SK-N-SH treated with all-trans-retinoic acid at 6 μM for 48 hours (cell line): ENCODE results near the gene ZNF442.

Experiments
- ESRRG ChIP-seq: fragments of 250-450 bp; sonication (Bioruptor Pico); IDR thresholded peaks from 2 replicates; pipeline ENCODE4 v1.6.1; 2021; ENCODE audit warnings: mild to moderate bottlenecking
- TF ChIP-seq, protein P1 (sequence below): fragments of 250-450 bp; sonication (Bioruptor Pico); IDR thresholded peaks from 2 replicates; pipeline ENCODE4 v1.5.1; 2020; ENCODE audit warnings: low read depth, mild to moderate bottlenecking, moderate library complexity
- TF ChIP-seq, protein P2 (sequence below): fragments of 250-450 bp; sonication (Bioruptor Pico); IDR thresholded peaks from 2 replicates; pipeline ENCODE4 v1.8.0; 2021; ENCODE audit warnings: low read depth, mild to moderate bottlenecking, moderate library complexity, borderline replicate concordance

DNA sequence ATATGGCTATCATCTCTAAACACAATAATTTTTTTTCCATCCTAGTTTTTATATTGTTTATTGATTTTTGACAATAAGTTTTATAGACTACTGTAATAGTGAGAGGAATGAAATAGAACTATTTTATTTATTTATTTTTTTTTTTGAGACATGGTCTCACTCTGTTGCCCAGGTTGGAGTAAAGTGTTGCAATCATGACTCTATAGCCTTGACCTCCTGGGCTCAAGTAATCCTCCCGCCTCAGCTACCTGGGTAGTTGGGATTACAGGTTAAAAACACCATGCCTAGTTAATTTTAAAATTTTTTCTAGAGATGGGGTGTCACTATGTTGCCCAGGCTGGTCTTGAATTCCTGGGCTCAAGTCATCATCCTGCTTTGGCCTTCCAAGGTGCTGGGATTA is 8.5 kb upstream of the ZNF442 start:
- TF ChIP-seq, protein P1, sequence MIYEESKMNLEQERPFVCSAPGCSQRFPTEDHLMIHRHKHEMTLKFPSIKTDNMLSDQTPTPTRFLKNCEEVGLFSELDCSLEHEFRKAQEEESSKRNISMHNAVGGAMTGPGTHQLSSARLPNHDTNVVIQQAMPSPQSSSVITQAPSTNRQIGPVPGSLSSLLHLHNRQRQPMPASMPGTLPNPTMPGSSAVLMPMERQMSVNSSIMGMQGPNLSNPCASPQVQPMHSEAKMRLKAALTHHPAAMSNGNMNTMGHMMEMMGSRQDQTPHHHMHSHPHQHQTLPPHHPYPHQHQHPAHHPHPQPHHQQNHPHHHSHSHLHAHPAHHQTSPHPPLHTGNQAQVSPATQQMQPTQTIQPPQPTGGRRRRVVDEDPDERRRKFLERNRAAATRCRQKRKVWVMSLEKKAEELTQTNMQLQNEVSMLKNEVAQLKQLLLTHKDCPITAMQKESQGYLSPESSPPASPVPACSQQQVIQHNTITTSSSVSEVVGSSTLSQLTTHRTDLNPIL (CRISPR knock-in tag): no peak
- no peak for TF ChIP-seq ESRRG (CRISPR knock-in tag)
- TF ChIP-seq, protein P2, sequence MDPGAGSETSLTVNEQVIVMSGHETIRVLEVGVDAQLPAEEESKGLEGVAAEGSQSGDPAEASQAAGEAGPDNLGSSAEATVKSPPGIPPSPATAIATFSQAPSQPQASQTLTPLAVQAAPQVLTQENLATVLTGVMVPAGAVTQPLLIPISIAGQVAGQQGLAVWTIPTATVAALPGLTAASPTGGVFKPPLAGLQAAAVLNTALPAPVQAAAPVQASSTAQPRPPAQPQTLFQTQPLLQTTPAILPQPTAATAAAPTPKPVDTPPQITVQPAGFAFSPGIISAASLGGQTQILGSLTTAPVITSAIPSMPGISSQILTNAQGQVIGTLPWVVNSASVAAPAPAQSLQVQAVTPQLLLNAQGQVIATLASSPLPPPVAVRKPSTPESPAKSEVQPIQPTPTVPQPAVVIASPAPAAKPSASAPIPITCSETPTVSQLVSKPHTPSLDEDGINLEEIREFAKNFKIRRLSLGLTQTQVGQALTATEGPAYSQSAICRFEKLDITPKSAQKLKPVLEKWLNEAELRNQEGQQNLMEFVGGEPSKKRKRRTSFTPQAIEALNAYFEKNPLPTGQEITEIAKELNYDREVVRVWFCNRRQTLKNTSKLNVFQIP (CRISPR knock-in tag): no peak
